Raji (cell line): ENCODE data around the gene PI4K2A.

Source experiments
- POLR2A ChIP-seq: IDR thresholded peaks from 2 replicates; pipeline ENCODE4 v1.6.1; 2011; ENCODE audit warnings: low read depth, low read length, control low read depth; ENCODE audit not compliant: insufficient read depth

The PI4K2A gene

DNA sequence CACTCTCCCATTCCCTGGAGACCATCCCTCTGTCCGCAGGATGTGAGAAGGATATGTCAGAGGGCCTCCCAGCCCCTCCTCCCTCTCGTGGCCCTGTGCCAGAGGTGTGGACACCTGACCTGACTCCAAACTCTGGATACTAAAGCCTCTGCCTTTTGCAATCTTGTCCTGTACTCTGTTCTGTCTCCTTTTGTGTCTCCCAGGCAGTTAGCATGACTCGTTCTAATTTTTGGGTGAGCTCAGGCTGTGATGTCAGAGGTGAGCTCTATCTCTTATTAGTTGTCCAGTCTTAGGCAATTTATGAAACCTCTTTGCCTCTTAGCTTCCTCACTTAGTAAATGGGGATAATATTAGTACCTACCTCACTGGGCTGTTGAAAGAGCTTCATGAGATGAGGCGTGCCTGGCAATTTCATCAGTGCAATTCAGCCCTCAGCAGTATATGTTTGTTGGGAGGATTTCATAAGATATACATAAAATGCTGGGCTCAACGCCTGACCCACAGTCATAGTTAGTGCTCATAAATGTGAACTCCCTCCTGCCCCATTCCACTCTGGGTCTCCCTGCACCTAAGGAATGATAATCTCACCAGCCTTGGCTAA lies 84.0 kb downstream of the PI4K2A start:
- TF ChIP-seq POLR2A = no peak
